Epithelial cell of esophagus (primary cell): ENCODE results near the gene XRCC3.

Source experiments
- DNase-seq: peaks from one replicate; pipeline ENCODE4 v3.0.0; 2010; ENCODE audit warnings: low read depth
- H3K4me3 ChIP-seq: 2 replicates; pipeline ENCODE4 v1.5.1; 2011; ENCODE audit warnings: mild to moderate bottlenecking, low read length, control low read depth
- TF ChIP-seq, protein P1 (sequence below): IDR thresholded peaks from 2 replicates; pipeline ENCODE4 v1.5.1; 2011; ENCODE audit warnings: low read depth, mild to moderate bottlenecking, low read length, control low read depth, inconsistent platforms; ENCODE audit not compliant: insufficient read depth; ENCODE audit errors: missing control alignments

Gene XRCC3

DNA sequence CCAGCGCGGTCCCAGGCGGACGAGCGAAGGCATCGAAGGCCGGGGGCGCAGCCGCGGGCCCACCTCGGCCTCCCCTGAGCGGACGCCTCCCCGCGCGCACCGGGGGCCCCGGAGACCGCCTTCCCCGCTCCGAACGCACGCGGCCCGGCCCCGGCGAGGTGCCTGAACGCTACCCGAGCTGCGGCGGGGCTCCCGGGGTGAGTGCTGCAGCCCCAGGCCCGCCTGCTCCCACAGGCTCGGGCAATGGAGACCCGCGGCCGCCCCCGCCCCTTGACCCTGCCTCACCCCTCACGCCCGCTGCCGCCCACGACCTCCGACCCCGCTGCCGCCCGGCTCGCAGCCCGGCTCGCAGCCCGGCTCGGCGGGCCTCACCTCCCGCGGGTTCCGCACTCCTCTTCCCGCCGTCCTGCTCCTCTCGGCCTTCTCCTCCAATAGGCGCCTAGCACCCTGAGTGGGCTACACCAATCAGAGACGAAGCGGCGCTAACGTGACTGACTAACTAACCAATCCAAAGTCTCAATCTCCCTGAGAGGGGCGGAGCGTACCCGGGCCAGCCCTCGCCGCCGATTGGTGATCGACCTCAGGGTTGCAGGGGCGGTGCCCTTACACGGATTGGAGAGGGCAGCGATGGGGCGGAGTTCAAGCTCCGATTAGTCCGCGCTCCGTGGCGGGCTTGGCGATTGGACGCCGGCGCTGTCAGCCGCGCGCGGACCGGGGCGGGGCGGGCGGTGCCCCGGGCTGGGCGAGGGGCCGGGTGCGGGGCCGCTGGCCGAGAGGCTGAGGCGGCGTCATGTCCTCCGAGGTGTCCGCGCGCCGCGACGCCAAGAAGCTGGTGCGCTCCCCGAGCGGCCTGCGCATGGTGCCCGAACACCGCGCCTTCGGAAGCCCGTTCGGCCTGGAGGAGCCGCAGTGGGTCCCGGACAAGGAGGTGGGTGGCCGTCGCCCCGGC lies at the start of gene XRCC3, which contains the start of gene ZFYVE21:
Gene XRCC3 (minus strand): TSS at position 400 of the 949 bp plus-strand sequence. CDS start 4,364 bp downstream, outside the sequence.
Gene ZFYVE21 (plus strand): TSS at position 759 of the 949 bp plus-strand sequence. CDS start 32 bp downstream, at position 791.
- peak; percentile 100 for DNase-seq
- TF ChIP-seq, protein P1, sequence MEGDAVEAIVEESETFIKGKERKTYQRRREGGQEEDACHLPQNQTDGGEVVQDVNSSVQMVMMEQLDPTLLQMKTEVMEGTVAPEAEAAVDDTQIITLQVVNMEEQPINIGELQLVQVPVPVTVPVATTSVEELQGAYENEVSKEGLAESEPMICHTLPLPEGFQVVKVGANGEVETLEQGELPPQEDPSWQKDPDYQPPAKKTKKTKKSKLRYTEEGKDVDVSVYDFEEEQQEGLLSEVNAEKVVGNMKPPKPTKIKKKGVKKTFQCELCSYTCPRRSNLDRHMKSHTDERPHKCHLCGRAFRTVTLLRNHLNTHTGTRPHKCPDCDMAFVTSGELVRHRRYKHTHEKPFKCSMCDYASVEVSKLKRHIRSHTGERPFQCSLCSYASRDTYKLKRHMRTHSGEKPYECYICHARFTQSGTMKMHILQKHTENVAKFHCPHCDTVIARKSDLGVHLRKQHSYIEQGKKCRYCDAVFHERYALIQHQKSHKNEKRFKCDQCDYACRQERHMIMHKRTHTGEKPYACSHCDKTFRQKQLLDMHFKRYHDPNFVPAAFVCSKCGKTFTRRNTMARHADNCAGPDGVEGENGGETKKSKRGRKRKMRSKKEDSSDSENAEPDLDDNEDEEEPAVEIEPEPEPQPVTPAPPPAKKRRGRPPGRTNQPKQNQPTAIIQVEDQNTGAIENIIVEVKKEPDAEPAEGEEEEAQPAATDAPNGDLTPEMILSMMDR: no peak
- H3K4me3 ChIP-seq: peak within 1 kb of the TSS; percentile 63

DNA sequence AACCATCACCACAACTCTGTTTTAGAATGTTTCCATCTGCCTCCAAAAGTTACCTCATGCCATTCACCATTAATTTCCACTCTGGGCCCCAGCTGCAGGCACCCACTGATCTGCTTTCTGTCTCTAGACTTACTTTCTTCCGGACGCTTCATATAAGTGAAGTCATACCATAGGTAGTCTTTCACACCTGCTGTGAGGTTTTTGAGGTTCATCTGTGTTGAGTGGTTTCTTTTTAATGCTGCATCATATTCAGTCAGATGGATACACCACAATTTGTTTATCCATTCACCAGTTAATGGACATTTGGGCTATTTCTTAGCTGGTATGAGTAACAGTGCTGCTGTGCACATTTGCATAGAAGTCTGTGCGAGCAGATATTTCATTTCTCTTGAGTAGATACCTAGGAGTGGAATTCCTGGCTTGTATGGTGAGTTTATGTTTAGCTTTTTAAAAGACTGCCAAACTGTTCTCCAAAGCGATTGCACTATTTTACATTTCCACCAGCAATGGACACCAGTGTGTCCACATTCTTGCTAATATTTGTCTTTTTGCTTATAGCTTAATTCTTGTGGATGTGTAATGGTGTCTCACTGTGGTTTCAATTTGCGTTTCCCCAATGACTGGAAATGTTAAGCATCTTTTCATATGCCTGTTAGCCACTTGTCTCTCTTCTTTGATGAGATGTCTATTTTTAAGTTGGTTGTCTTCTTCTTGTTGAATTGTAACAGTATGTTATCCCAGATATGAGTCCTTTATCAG lies 48.7 kb upstream of the XRCC3 start:
- DNase-seq: no peak
- TF ChIP-seq, protein P1: no peak

DNA sequence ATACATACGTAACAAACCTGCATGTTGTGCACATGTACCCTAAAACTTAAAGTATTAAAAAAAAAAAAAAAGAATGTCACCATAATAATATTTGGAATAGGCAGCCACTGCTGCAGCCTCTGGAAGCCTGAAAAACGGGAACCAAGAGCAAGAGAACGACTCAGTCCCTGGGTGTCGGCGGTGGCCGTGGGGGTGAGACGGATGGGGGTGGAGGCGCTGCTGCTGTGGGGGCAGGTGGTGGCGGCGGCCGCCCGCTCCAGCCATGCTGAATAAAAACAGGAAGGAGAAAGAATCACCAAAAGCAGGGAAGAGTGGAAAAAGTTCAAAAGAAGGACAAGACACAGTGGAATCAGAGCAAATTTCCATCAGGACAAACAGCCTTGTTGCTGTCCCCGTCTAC lies 47.3 kb upstream of the XRCC3 start:
- no peak for DNase-seq
- no peak overlapping the region for H3K4me3 ChIP-seq

More for the DNA sequence above, 48.7 kb upstream of the XRCC3 start:
- H3K4me3 ChIP-seq: no peak overlapping the region

DNA sequence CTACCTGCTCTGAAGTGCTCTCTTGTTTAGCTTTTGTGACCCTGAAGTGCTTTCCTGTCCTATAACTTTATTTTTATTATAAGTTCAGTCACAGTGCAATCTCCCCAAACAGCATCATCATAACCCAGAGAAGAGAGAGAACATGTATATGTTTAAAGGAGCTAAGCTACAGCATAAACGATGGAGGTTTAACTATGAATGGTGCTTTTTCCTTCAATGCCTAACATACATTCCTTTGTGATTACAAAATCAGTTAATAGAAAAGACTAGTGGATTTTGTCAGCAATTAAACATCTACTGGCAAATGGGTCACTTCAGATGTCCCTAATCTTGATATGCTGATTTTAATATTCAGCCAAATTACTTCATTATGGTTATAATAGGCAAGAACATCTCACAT lies 46.8 kb upstream of the XRCC3 start:
- no peak for DNase-seq
- TF ChIP-seq, protein P1: no peak
- no peak overlapping the region for H3K4me3 ChIP-seq

More for the DNA sequence above, 47.3 kb upstream of the XRCC3 start:
- TF ChIP-seq, protein P1: no peak

DNA sequence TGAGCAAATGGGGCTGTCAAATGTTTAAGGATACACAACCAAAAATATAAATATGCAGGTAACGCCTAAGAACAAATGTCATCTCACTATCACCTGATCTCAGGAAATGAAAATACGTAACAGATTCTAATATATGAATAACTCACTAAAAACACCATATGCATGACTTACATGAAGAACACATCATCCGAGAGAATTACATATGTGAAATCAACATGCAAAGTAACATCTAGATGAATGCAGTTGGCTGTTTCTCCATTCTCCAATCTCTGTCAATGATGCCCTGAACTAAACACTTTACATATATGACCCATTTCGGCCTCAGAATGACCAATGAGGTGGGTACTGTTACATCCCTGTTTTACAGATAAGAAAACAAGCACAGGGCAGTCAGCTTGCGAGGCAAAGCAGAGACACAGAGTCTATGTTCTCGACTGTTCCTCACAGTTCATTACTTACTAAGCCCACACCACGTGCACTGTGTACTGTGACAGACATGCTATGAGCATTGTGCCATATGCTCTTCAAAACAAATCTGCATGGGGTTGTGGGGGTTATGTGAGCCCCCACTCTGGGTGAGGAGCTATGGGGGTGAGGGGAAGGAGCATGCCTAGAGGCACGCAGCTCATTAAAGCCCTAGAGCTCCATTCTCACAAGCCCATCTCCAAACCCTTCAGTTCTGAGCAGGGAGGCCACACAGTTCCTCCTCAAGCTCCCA lies 43.0 kb upstream of the XRCC3 start:
- DNase-seq: no peak
- TF ChIP-seq, protein P1: no peak
- no peak overlapping the region for H3K4me3 ChIP-seq

DNA sequence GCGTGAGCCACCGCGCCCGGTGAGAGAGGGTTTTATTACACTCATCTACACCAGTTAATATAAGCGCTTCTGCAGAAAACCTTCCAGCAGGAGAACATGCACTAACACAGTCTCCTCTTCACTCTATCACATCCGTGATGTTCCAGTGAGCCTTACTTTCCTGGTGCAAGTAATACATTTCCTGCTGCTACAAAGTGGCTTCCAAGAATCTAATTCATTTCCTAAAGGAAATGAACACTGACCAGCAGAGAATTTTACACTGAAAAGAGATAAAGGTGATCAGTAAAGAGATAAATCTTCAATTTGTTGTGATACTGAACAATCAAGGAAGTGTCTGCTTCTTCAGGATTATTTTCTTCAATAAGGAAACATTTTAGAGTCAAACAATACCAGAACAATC lies 39.8 kb upstream of the XRCC3 start:
- H3K4me3 ChIP-seq: no peak overlapping the region
- TF ChIP-seq, protein P1: no peak
- DNase-seq: no peak
